SK-N-SH (cell line): ENCODE measurements around the gene APC. TPM values are rescaled to one million over a fixed set of nuclear protein-coding genes. Genes with fewer than 3 reads are reported as not detected.

Source experiments
- CTCF ChIA-PET: fragments of 300-600, 350-600 bp; formaldehyde crosslinking; extraction: SDS; loops from one replicate; lab custom pipeline; 2021; lab: Yijun Ruan, JAX
- POLR2A ChIA-PET: fragments of 350-600 bp; sonication (Branson Sonifier 250); formaldehyde crosslinking; extraction: SDS; loops from one replicate; lab custom pipeline; 2020; ENCODE audit warnings: antibody characterized with exemption, inconsistent platforms; lab: Yijun Ruan, JAX
- DNase-seq: peaks from one replicate; pipeline ENCODE4 v3.0.0; 2012
- H2AFZ ChIP-seq: fragments of 200-600 bp; sonication (generic); 2 replicates; pipeline ENCODE4 v1.8.1; 2016; ENCODE audit warnings: antibody characterized with exemption, mild to moderate bottlenecking, low read depth
- H3F3A ChIP-seq: fragments of 200-600 bp; sonication (generic); replicated peaks from 2 replicates; pipeline ENCODE3; 2016; ENCODE audit warnings: antibody characterized with exemption, mild to moderate bottlenecking; ENCODE audit not compliant: insufficient read depth
- H3K27ac ChIP-seq, 2 experiments: fragments of 200-500 bp in 1 of 2; fragments of 200-600 bp in 1 of 2; sonication (Bioruptor generic) in 1 of 2; sonication (generic), shearing (Covaris generic) in 1 of 2; 2 replicates each; pipeline versions ENCODE4 v1.5.1 to v1.6.1; 2014 to 2016; ENCODE audit warnings: low read depth in 2 of 2, inconsistent platforms in 1 of 2, low read length in 1 of 2, mild to moderate bottlenecking in 1 of 2, mixed read lengths in 1 of 2
- H3K27me3 ChIP-seq: fragments of 200-600 bp; sonication (generic), shearing (Covaris generic); 2 replicates; pipeline ENCODE4 v1.6.1; 2016; ENCODE audit warnings: mixed run types; ENCODE audit not compliant: insufficient read depth
- H3K36me3 ChIP-seq, 2 experiments: fragments of 200-500 bp in 1 of 2; fragments of 200-600 bp in 1 of 2; sonication (Bioruptor generic) in 1 of 2; sonication (generic) in 1 of 2; replicated peaks in 1 of 2; 2 replicates each; pipeline versions ENCODE3 to v1.5.1; 2014 to 2016; ENCODE audit warnings: low read length in 1 of 2, mild to moderate bottlenecking in 1 of 2; ENCODE audit not compliant: insufficient read depth in 2 of 2, control insufficient read depth in 1 of 2
- H3K4me1 ChIP-seq, 2 experiments: fragments of 200-500 bp in 1 of 2; fragments of 200-600 bp in 1 of 2; sonication (Bioruptor generic) in 1 of 2; sonication (generic), shearing (Covaris generic) in 1 of 2; 2 replicates each; pipeline versions ENCODE4 v1.5.1 to v1.6.1; 2014 to 2016; ENCODE audit warnings: low read depth in 1 of 2, low read length in 1 of 2, mixed run types in 1 of 2; ENCODE audit not compliant: insufficient read depth in 2 of 2, control insufficient read depth in 1 of 2
- H3K4me2 ChIP-seq: fragments of 200-600 bp; sonication (generic), shearing (Covaris generic); 2 replicates; pipeline ENCODE4 v1.6.1; 2017; ENCODE audit warnings: mixed run types
- H3K4me3 ChIP-seq, 2 experiments: fragments of 200-500 bp in 1 of 2; fragments of 200-600 bp in 1 of 2; sonication (Bioruptor generic) in 1 of 2; sonication (generic), shearing (Covaris generic) in 1 of 2; 2 replicates each; pipeline versions ENCODE4 v1.5.1 to v1.8.1; 2014 to 2016; ENCODE audit warnings: low read depth in 2 of 2, inconsistent platforms in 1 of 2, low read length in 1 of 2, mild to moderate bottlenecking in 1 of 2, mixed read lengths in 1 of 2, moderate library complexity in 1 of 2
- H3K79me2 ChIP-seq: fragments of 200-600 bp; sonication (generic); 2 replicates; pipeline ENCODE4 v1.8.1; 2017; ENCODE audit warnings: mild to moderate bottlenecking; ENCODE audit not compliant: insufficient read depth
- H3K9ac ChIP-seq: fragments of 200-600 bp; sonication (generic); 2 replicates; pipeline ENCODE4 v1.6.1; 2017; ENCODE audit warnings: mixed run types
- H3K9me2 ChIP-seq: fragments of 200-600 bp; sonication (generic); 2 replicates; pipeline ENCODE4 v1.6.1; 2017; ENCODE audit warnings: mixed run types
- H3K9me3 ChIP-seq: fragments of 200-600 bp; sonication (generic); 2 replicates; pipeline ENCODE4 v1.6.1; 2017; ENCODE audit warnings: mixed run types, mild to moderate bottlenecking, moderate library complexity
- H4K20me1 ChIP-seq: fragments of 200-600 bp; sonication (generic); 2 replicates; pipeline ENCODE4 v1.6.1; 2017; ENCODE audit warnings: mild to moderate bottlenecking, mixed run types; ENCODE audit not compliant: insufficient read depth
- EP300 ChIP-seq, 2 experiments: IDR thresholded peaks; 2 replicates each; pipeline versions ENCODE4 v1.4.0 to v1.6.1; 2012; ENCODE audit warnings: borderline replicate concordance in 1 of 2, low read depth in 1 of 2, low read length in 1 of 2
- EZH2phosphoT487 ChIP-seq: fragments of 200-600 bp; sonication (generic); IDR thresholded peaks from 2 replicates; pipeline ENCODE4 v1.6.1; 2017; ENCODE audit warnings: low read depth, mixed run types, mild to moderate bottlenecking, antibody characterized with exemption, moderate library complexity, borderline replicate concordance
- FOXJ3 ChIP-seq: sonication (generic); formaldehyde crosslinking; IDR thresholded peaks from 2 replicates; pipeline ENCODE4 v1.5.1; 2020; ENCODE audit warnings: mild to moderate bottlenecking, missing genetic modification reagents
- FOXM1 ChIP-seq: IDR thresholded peaks from 2 replicates; pipeline ENCODE4 v1.4.0; 2012; ENCODE audit warnings: low read depth, mild to moderate bottlenecking
- GABPA ChIP-seq: IDR thresholded peaks from 2 replicates; pipeline ENCODE4 v1.4.0; 2012; ENCODE audit warnings: low read depth, mild to moderate bottlenecking
- GATA2 ChIP-seq: sonication (generic); formaldehyde crosslinking; IDR thresholded peaks from 2 replicates; pipeline ENCODE4 v1.5.0; 2020; ENCODE audit warnings: mild to moderate bottlenecking, missing genetic modification reagents
- NFIC ChIP-seq: IDR thresholded peaks from 2 replicates; pipeline ENCODE4 v1.4.0; 2012; ENCODE audit warnings: borderline replicate concordance
- RCOR1 ChIP-seq: fragments of 150-350 bp; IDR thresholded peaks from 2 replicates; pipeline ENCODE4 v1.6.1; 2017; ENCODE audit warnings: antibody characterized with exemption, low read length
- RXRA ChIP-seq: IDR thresholded peaks from 2 replicates; pipeline ENCODE4 v1.4.0; 2012; ENCODE audit warnings: low read depth, mild to moderate bottlenecking, borderline replicate concordance
- SMC3 ChIP-seq: IDR thresholded peaks from 2 replicates; pipeline ENCODE4 v1.6.1; 2012; ENCODE audit warnings: low read depth, low read length, improper control_type of control experiment
- TCF12 ChIP-seq: IDR thresholded peaks from 2 replicates; pipeline ENCODE4 v1.4.0; 2012
- WGBS: methylation state at CpG from one replicate; pipeline ENCODE4 v1.1.6; 2017; ENCODE audit warnings: low lambda C conversion rate; 5-methylcytosine and 5-hydroxymethylcytosine counted together
- polyA plus RNA-seq, 3 experiments: library from polyadenylated mRNA; depleted of rRNA; stranded (reverse); fragments of >200 nt; gene quantifications; 2 replicates each; pipeline ENCODE4 v1.2.3, GENCODE V29; 2012
- TF ChIP-seq, protein P1 (sequence below): IDR thresholded peaks from 2 replicates; pipeline ENCODE4; 2012
- TF ChIP-seq, protein P2 (sequence below): IDR thresholded peaks from 2 replicates; pipeline ENCODE4 v1.4.0; 2012; ENCODE audit warnings: low read depth, borderline replicate concordance
- TF ChIP-seq, protein P3 (sequence below): IDR thresholded peaks from 2 replicates; pipeline ENCODE4 v1.4.0; 2012; ENCODE audit warnings: low read depth, borderline replicate concordance
- TF ChIP-seq, protein P4 (sequence below): IDR thresholded peaks from 2 replicates; pipeline ENCODE4 v1.4.0; 2012; ENCODE audit warnings: low read depth
- TF ChIP-seq, protein P5 (sequence below): fragments of 150-350 bp; IDR thresholded peaks from 2 replicates; pipeline ENCODE4 v1.6.1; 2017; ENCODE audit warnings: antibody characterized with exemption, low read length, low read depth, borderline replicate concordance

Gene APC
- polyA plus RNA-seq, 1 of the 3 experiments (the other 2 are of a cell fraction): 5.1 TPM

DNA sequence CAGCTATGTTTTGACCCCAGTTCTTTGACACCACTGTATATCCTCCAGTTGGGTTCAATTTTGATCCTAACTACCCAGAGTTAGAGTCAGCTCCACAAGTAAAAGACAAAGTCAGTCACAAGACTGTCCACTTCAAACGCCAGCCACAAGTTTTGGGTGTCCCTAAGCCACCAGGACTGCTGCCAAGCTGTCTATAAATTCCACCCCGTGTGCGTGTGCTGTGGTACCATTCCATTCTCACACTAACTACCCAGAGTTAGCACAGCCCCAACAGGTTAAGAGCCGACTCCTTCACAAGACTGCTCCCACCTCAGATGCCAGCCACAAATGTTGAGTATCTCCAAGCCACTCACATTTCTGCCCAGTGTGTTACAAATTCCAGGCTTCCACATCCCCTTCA is 56.7 kb downstream of the APC start:
- no peaks in the 10 kb centered on the region for H3K27me3 ChIP-seq
- 93% methylated on average over 4 of the region's 4 CpGs for WGBS
- TF ChIP-seq EZH2phosphoT487 (no peak), GABPA (no peak), RXRA (no peak), SMC3 (no peak), EP300 (IDR thresholded peaks at IDR 0.05; ENCODE audit: borderline replicate concordance in 1 of 2, low read depth in 1 of 2, low read length in 1 of 2) (no peak), RCOR1 (no peak), NFIC (no peak), TCF12 (no peak), FOXM1 (no peak), FOXJ3 (CRISPR knock-in tag) (no peak), GATA2 (CRISPR knock-in tag) (no peak)
- TF ChIP-seq, protein P1, sequence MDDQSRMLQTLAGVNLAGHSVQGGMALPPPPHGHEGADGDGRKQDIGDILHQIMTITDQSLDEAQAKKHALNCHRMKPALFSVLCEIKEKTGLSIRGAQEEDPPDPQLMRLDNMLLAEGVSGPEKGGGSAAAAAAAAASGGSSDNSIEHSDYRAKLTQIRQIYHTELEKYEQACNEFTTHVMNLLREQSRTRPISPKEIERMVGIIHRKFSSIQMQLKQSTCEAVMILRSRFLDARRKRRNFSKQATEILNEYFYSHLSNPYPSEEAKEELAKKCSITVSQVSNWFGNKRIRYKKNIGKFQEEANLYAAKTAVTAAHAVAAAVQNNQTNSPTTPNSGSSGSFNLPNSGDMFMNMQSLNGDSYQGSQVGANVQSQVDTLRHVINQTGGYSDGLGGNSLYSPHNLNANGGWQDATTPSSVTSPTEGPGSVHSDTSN: no peak
- TF ChIP-seq, protein P2, sequence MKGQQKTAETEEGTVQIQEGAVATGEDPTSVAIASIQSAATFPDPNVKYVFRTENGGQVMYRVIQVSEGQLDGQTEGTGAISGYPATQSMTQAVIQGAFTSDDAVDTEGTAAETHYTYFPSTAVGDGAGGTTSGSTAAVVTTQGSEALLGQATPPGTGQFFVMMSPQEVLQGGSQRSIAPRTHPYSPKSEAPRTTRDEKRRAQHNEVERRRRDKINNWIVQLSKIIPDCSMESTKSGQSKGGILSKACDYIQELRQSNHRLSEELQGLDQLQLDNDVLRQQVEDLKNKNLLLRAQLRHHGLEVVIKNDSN: no peak
- TF ChIP-seq, protein P3, sequence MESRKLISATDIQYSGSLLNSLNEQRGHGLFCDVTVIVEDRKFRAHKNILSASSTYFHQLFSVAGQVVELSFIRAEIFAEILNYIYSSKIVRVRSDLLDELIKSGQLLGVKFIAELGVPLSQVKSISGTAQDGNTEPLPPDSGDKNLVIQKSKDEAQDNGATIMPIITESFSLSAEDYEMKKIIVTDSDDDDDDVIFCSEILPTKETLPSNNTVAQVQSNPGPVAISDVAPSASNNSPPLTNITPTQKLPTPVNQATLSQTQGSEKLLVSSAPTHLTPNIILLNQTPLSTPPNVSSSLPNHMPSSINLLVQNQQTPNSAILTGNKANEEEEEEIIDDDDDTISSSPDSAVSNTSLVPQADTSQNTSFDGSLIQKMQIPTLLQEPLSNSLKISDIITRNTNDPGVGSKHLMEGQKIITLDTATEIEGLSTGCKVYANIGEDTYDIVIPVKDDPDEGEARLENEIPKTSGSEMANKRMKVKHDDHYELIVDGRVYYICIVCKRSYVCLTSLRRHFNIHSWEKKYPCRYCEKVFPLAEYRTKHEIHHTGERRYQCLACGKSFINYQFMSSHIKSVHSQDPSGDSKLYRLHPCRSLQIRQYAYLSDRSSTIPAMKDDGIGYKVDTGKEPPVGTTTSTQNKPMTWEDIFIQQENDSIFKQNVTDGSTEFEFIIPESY: no peak
- TF ChIP-seq, protein P4, sequence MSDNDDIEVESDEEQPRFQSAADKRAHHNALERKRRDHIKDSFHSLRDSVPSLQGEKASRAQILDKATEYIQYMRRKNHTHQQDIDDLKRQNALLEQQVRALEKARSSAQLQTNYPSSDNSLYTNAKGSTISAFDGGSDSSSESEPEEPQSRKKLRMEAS: no peak
- TF ChIP-seq, protein P5, sequence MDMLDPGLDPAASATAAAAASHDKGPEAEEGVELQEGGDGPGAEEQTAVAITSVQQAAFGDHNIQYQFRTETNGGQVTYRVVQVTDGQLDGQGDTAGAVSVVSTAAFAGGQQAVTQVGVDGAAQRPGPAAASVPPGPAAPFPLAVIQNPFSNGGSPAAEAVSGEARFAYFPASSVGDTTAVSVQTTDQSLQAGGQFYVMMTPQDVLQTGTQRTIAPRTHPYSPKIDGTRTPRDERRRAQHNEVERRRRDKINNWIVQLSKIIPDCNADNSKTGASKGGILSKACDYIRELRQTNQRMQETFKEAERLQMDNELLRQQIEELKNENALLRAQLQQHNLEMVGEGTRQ: no peak
- H3K4me2 ChIP-seq: no peak overlapping the region
- H3K9me2 ChIP-seq: no peaks in the 10 kb centered on the region
- H3K4me1 ChIP-seq: no peaks in the 10 kb centered on the region
- H3F3A ChIP-seq: no peaks in the 10 kb centered on the region
- POLR2A ChIA-PET: interaction anchor here (1.0 kb wide), 1 partner anchor 127 kb away, joined by 3 read pairs; no protein-coding TSS in a partner anchor
- no peaks in the 10 kb centered on the region for H4K20me1 ChIP-seq
- no peak overlapping the region for H3K4me3 ChIP-seq
- H3K9ac ChIP-seq: no peak overlapping the region
- no peaks in the 10 kb centered on the region for H3K79me2 ChIP-seq
- CTCF ChIA-PET: interaction anchor here (1.2 to 2.1 kb wide), 2 partner anchors 47 to 102 kb away, joined by 3 to 5 read pairs; no protein-coding TSS in a partner anchor
- H2AFZ ChIP-seq: no peak overlapping the region
- no peak overlapping the region for H3K27ac ChIP-seq
- H3K9me3 ChIP-seq: no peaks in the 10 kb centered on the region
- peaks cover 46 to 52% of the 10 kb centered on the region in 2 experiments for H3K36me3 ChIP-seq
- DNase-seq: no peak
